HG03103 (cell line): ENCODE results near the gene CFAP46.
"Not testable (repeated sequence)": the region's sequence is repeated elsewhere in the genome, so short reads cannot be mapped to it uniquely, and the experiment has no call there.

Experiments
- ATAC-seq: cut with Tn5 transposase; IDR thresholded peaks from one replicate; pipeline ENCODE4 v1.9.1; 2021; ENCODE audit warnings: low read depth; ENCODE audit not compliant: unreplicated experiment

Gene CFAP46

DNA sequence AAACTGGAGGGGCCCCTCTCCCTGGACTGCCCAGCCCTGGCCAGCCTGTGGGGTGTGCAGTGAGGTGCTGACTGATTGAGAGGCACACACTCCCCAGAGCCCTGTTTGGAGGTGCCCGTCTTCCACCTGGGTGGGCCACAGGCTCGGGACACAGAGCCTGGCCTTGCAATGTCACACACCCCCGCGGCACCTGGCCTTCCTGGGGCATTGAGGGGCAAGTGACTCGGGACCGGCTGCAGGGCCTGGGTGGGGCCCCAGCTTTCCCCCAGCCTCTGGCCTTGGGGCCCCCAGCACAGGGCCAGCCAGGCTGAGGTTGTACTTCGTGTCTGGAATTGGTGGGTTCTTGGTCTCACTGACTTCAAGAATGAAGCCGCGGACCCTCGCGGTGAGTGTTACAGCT, 142.5 kb downstream of the CFAP46 start:
- ATAC-seq: no peak

GRCh38 chr10:132798876-132799275, 143.5 kb downstream of the CFAP46 start:
- no peak for ATAC-seq

- ATAC-seq: no peak
Observed at GRCh38 chr10:132798403-132798802, 144.0 kb downstream of the CFAP46 start.

GRCh38 chr10:132797986-132798385, 144.4 kb downstream of the CFAP46 start:
- not testable (repeated sequence) for ATAC-seq

DNA sequence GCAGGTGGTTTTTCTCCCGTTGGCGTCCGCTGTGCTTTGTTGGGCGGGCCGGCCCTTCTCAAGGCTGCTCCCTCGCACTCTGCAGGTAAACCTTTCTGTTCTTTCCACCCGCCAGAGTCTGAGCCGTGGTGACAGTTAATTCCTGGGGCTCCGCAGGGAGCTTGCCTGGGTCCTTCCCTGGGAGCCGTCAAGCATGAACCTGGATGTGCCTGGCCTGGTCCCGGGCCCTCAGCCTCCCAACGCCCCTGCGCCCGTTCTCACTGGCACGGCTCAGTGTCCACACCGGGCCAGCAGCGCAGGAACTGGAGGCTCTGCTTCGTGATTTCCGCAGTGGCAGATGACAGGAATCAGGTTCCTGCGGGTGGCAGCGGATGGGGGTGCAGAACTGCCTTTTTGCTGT, 145.5 kb downstream of the CFAP46 start:
- no peak for ATAC-seq

DNA sequence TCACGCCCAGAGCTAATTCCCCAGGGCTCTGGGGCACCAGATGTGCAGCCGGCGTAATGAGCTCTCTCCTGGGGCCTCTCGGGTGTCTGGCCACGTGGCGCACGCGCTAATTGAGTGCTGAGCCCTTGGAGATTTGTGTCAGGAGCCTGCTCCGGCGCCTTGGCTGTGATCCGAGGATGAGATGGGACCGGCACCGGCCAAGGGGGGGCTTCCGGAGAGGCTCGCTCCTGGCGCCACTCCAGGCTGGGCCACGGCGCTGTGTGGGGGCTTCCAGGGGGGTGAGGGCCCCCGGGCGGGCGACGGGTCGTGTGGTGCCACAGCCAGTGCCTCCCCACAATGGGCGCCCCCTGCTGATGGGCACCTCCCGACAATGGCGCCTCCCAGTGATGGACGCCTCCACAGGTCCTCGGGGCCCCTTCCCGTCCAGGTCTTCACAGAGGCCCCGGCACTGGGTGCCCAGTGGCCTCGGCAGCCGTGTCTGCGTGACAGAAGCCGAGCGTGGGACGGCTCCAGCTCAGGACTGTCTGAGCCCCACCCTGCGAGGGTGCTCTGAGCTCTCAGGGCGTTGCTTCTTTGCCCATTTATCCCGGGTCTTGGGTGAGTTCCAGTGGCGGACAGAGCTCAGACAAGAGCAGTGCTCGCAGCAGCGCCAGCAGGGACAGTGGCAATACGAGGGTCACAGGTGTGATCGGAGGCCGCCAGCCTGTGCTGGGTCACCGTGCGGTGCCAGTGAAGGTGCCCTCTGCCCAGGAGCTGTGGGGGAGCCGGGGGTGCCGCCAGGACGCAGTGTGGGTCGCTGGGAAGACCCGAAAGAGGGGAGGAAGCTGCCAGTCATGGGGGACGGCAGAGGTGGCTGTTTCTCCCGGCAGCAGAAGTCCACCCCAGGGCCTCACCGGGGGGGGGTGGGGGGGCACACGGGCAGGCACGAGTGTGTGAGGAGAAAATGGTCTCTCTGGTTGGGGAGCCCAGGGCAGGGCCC, 148.2 kb downstream of the CFAP46 start:
- no peak for ATAC-seq

DNA sequence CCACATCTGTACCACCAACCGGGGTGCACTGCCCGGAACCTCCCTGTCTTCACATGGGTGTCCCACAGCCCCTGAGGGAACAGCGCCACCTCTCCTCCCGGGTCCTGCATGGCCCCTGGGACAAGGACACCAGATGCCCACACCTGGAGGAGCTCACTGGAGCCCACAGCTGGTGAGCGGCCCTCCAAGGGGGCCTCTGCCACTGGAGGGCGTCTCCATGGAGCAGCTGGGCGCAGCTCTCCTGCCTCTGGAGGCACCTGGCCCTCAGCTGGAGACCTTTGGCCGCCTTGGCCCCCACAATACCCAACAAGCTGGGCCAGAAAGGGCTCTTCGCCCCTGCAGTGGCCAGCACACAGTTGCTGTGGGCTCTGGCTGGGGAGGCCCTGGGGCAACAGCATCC, 149.2 kb downstream of the CFAP46 start:
- ATAC-seq: no peak

DNA sequence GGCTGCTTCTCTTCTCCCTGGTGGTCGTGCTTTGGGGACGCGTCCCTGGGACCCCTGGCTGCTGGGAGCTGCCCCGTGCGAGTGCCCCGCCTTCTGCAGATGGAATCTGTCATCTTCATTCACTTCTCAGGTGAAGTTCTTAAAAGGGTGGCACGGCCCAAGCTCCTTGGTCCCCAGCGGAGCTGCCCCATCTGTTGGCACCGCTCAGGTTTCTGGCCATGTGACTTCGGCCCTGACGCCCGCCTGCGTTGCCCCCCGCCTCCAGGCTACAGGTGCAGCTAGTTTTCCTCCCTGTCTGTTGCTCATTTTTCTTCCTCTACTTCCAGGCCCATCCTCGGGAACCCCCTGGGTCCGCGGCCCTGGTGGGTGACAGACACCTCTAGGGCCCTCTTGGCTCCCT, 149.6 kb downstream of the CFAP46 start:
- ATAC-seq: no peak

DNA sequence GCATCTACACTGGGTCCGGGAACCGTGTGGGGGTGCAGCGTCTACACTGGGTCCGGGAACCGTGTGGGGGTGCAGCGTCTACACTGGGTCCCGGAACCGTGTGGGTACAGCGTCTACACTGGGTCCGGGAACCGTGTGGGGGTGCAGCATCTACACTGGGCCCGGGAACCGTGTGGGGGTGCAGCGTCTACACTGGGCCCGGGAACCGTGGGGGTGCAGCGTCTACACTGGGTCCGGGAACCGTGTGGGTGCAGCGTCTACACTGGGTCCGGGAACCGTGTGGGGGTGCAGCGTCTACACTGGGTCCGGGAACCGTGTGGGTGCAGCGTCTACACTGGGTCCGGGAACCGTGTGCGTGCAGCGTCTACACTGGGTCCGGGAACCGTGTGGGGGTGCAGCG, 150.3 kb downstream of the CFAP46 start:
- not testable (repeated sequence) for ATAC-seq

DNA sequence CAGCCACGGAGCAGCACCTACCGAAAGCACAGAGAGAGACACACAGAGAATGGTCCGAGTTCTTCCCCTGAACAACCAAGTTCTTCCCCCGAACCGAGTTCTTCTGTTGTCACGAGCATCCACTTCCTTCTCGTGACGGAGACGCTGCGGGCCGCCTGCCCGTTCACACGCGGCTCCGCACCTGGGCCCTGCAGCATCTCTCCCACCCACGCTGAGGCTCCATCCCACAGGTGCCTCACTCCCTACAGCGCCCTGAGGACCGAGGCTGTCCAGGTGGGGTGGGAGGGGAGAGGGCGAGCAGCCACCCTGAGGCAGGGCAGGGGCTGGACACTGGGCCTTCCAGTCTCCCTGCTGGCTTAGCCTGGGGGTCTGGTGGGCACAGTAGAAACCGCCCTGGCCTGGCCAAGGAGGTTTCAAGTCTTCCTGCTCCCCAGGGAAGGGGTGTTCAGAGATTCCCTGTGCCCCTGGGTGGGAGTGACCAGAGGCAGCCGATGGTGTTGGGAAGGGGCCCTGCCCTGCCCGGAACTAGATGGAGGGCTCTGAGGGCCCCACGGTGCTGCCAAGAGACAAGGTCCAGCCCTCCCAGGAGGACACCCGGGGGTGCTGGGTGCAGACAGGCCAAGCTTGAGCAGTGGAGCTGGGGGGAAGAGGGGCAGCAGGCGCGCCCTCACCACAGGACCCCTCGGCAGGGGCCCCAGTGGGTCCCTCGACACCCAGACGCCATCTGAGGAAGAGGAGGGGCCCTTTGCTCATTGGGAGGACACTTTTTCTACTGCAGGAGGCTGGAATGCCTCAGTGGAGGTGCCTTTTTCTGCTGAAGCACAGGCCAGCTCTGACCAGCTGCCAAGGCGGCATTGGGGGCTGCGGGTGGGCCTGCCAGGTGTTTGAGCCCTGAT, 151.2 kb downstream of the CFAP46 start:
- ATAC-seq: no peak

DNA sequence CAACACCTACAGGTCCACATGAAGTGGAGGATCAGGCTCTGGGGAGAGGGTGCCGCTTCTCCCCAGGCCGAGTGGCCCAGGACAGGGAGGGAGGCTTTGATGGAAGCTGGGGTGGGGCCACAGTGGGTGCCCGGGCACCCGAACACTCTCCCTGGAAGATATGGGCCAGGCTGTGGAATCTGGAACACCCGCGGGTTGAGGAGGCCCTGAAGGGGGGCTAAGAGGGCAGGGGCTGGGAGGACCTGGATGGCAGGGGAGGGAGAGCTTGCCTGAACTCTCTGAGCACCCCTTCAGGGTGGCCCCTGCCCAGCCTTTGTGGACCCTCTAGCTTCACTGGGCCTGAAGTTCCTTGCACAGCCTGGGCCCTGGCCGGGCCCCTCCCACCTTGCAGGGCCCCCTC, 151.9 kb downstream of the CFAP46 start:
- no peak for ATAC-seq

DNA sequence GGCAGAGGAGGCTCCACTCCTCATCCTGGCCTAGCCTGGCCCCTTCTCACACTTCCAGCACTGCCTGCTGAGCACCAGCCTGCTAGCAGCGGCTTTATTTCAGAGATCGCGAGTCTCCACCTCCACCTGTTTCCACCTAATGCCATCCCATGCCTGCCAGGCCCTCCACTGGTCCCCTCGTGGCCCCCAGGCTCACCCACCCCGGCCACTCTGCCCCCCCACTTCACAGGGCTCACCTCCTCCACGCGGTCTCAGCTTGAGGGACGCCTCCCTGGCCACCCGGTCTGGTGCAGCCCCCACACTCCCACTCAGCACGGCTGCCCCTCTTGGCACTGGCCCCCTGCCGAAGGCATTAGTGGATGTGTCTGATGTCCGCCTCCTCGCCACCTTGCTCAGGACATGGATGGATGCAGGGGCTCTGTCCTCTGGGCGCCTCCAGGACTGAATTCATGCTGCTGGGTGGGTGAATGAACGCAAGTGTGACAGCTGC, 152.7 kb downstream of the CFAP46 start:
- no peak for ATAC-seq

DNA sequence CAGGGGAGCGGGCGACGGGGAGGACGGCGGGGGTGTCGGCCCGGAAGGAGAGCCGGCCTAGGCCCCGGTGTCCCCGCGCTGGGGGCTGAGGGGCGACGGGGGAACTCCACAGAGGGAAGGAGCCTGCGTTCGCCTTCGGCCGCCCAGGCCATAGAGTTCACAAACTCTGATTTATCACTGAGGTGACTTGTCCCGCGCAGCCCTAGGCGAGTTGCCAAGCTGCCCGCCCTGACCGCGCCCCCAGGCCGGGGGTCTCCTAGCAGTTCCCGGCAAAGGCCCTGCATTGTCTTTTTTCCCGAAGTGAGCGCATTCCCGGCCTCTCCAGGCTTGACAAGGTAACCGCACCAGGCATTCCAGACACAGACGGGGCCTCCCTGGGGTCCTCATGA, 153.5 kb downstream of the CFAP46 start:
- no peak for ATAC-seq

GRCh38 chr10:132788180-132788830, 154.1 kb downstream of the CFAP46 start:
- ATAC-seq: no peak

GRCh38 chr10:132787495-132788179, 154.7 kb downstream of the CFAP46 start:
- ATAC-seq: no peak

- no peak for ATAC-seq
Observed at GRCh38 chr10:132786884-132787494, 155.4 kb downstream of the CFAP46 start.

GRCh38 chr10:132786476-132786883, 155.9 kb downstream of the CFAP46 start:
- ATAC-seq: no peak

- no peak for ATAC-seq
Observed at GRCh38 chr10:132785723-132786475, 156.5 kb downstream of the CFAP46 start, which contains the start of gene NKX6-2. Gene NKX6-2 (minus strand): TSS chr10:132786147. CDS start chr10:132785948, 199 bp downstream.
